ENCODE data around the gene MAD1L1. TPM values are rescaled to one million over a fixed set of nuclear protein-coding genes. Genes with fewer than 3 reads are reported as not detected.

MAD1L1 gene
- total and polyA plus RNA-seq, 2 of the 4 experiments (the other 2 are of a cell fraction): 29.0 to 40.9 TPM

DNA sequence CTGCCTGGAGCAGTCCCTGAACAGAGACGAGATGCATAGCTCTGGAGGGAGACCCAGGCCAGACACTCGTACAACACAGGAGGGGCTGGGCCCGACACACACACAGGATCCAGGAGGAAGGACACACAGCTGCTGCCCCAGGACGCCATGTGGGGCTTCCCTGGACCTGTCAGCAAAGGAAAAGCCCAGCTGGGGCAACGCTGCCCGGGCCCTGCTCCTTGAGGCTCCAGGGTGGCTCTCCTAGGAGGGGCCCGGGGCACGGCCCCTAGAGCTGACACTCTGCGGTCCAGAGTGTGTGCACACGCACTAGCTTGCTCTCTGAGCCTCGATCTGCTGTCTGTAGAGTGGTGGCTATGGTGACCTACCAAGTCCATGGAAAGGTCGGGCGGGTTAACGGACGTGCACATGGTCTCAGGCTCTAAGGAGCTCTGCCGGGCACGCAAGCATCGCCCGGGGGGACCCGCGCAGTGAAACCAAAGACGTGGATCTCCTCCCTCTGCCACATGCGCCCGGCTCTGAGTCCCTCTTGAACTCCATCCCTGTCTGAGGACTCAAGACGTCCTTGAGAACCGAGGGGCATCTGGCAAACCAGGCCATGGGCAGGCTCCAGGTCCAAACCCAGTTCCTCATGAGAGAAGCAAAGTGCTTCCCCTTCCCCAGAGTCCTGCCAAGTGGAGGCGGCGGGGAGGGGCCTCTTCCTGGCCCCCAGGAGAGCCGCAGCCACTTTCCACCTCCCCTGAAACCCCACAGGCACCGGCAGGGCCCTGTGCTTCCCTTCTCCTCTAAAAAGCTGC, 283.7 kb downstream of the MAD1L1 start (continued):
- no peak for TF ChIP-seq RCOR1 (IDR thresholded peaks at IDR 0.05; ENCODE audit: insufficient replicate concordance, low read length)

DNA sequence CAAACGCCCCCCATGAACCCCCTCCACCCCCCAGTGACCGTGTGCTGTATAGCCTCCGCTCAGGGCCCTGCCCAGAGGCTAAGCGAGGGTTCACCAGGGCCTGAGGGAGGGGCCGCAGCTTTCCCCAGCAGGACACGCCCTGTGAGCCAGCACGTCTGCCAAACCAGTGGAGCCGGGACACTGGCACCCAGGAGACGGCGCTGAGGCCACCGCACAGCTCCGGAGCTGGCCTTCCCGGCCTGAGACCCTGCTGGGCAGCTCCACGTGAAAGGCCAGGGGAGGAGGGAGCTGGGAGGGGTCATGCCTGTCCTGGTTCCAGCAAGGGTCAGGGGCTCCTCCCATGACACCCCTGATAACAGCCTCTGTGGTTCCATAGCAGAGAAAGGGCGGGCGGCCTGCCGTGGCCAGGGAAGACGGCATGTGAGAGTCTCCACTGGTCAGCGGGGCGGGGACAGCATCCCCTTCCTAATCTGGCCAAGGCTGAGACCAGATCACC, 284.4 kb downstream of the MAD1L1 start:
- no peak overlapping the region for H3K18ac ChIP-seq (ENCODE audit: low read depth, low read length)
- no peak overlapping the region for H4K8ac ChIP-seq (ENCODE audit: low read depth in 2 of 2, low read length in 2 of 2)
- no peak overlapping the region for H3K4me3 ChIP-seq (ENCODE audit: insufficient read depth, low read depth, low read length)
- peaks cover 2% of the 10 kb centered on the region; the same call in 1 of the 2 replicates for H3K9me1 ChIP-seq (ENCODE audit: insufficient read depth, low read length)
- WGBS, 2 experiments (ENCODE audit: extremely low coverage in 2 of 2, insufficient read length in 1 of 2): 84% methylated on average over 7 of the region's 20 CpGs; no CpG with 5 or more reads in 1 of the 2 experiments
- H2BK15ac ChIP-seq (ENCODE audit: low read depth, low read length): no peak overlapping the region
- in situ Hi-C loops (cut with MboI; ENCODE audit: low sequenced_read_pairs): no loop called here
- intact Hi-C loops (cut with micrococcal nuclease): no loop called here
- no peaks in the 10 kb centered on the region; the same call in 1 of the 2 replicates for H4K20me1 ChIP-seq (ENCODE audit: insufficient read depth, low read length)
- no peak overlapping the region for H2AFZ ChIP-seq (replicated peaks; ENCODE audit: low read length, poor library complexity)
- DNase-seq (no peak), ATAC-seq (ENCODE audit: low read depth) (no peak)
- no peak overlapping the region for H3K56ac ChIP-seq (ENCODE audit: extremely low read depth, insufficient read depth, low read length)
- H3K4ac ChIP-seq (ENCODE audit: low read depth, low read length): no peak overlapping the region
- H2AK9ac ChIP-seq (replicated peaks; ENCODE audit: low read depth, low read length, poor library complexity): no peak overlapping the region
- H3K23ac ChIP-seq (ENCODE audit: low read depth, low read length): no peak overlapping the region
- no peak overlapping the region for H2AK5ac ChIP-seq (ENCODE audit: low read depth, low read length)
- no peaks in the 10 kb centered on the region for H3K4me1 ChIP-seq (ENCODE audit: control insufficient read depth, insufficient read depth, low read length)
- CTCF ChIA-PET: no interaction called here
- H2BK120ac ChIP-seq (ENCODE audit: low read depth, low read length): no peak overlapping the region
- BruUV-seq (replicated peaks): no TSS peak
- no peak overlapping the region for H3K9ac ChIP-seq (ENCODE audit: low read depth, low read length)
- H2BK20ac ChIP-seq (ENCODE audit: low read depth, low read length): no peak overlapping the region
- H3K4me2 ChIP-seq (ENCODE audit: low read depth, low read length): no peak overlapping the region
- H3K14ac ChIP-seq (replicated peaks; ENCODE audit: low read depth, low read length): no peak overlapping the region
- H3K79me1 ChIP-seq (ENCODE audit: low read depth in 1 of 2, low read length in 2 of 2): peaks cover 0 to 2% of the 10 kb centered on the region in 2 experiments; a peak in 1 of 4 replicates
- H4K91ac ChIP-seq (ENCODE audit: insufficient read depth, low read depth, low read length): no peak overlapping the region
- TF ChIP-seq MAFK (IDR thresholded peaks at IDR 0.05; ENCODE audit: low read depth, low read length): no peak
- TF ChIP-seq RAD21 (IDR thresholded peaks at IDR 0.05; ENCODE audit: low read length): no peak
- TF ChIP-seq RFX5 (IDR thresholded peaks at IDR 0.05; ENCODE audit: low read depth, low read length): no peak
- peaks cover 2% of the 10 kb centered on the region; the same call in 1 of the 2 replicates for H3K36me3 ChIP-seq (ENCODE audit: control insufficient read depth, insufficient read depth, low read length)
- H2BK5ac ChIP-seq (ENCODE audit: low read depth, low read length, poor library complexity, severe bottlenecking): no peak overlapping the region
- POLR2A ChIA-PET (ENCODE audit: unreplicated experiment): no interaction called here
- no peaks in the 10 kb centered on the region for H3K27me3 ChIP-seq (ENCODE audit: control insufficient read depth, insufficient read depth, low read length)
- no peak overlapping the region for H4K5ac ChIP-seq (ENCODE audit: low read depth, low read length)
- dilution Hi-C loops (cut with HindIII; ENCODE audit: low sequenced_read_pairs, unreplicated experiment): no loop called here
- no peaks in the 10 kb centered on the region for H3K9me3 ChIP-seq (ENCODE audit: control insufficient read depth, insufficient read depth, low read length)
- H3K27ac ChIP-seq (ENCODE audit: insufficient read depth, low read length): no peak overlapping the region
